NCI-H510A (cell line): ENCODE data around the gene GAPDH.
"Not testable (repeated sequence)": the region's sequence is repeated elsewhere in the genome, so short reads cannot be mapped to it uniquely, and the experiment has no call there.

Experiments
- DNase-seq: peaks from one replicate; lab custom pipeline; 2025; lab: John Stamatoyannopoulos, UW

Gene GAPDH

GRCh38 chr12:6563448-6564050, 29.2 kb downstream of the GAPDH start:
- no peak for DNase-seq

- no peak for DNase-seq
Observed at GRCh38 chr12:6567112-6567670, 32.9 kb downstream of the GAPDH start.

GRCh38 chr12:6569312-6569711, 35.0 kb downstream of the GAPDH start:
- no peak for DNase-seq

GRCh38 chr12:6569786-6570185, 35.5 kb downstream of the GAPDH start:
- DNase-seq = no peak

DNA sequence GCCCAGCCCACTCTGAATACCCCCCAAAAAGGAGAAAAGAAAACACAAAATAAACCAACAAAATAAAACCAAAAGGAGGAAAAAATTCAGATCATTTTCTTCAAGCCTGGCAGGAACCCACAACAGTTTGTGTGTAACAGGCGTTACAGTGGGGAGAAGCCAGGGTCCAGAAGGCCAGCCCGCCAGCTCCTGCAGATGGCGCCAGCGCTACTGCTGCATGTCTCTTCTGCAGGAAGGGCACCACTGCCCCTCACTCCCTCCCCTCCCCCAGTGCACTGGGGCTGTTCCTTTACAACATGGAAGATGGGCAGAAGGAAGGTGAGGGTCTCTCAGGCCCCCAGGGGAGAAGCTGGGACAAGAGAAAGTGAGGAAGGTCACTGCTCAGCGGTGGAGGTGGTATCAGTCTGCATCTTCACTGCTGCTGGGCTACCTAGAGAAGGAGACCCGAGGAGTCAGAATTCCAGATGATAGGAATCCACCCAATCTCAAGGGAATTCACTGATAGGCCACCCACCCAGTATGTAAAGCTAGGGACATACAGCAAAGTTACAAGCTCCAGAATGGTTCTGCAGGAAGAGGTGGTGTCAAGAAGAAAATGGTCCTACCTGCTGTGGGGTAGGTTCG, 36.1 kb downstream of the GAPDH start:
- DNase-seq = peak; percentile 50

- DNase-seq = peak; percentile 10
Observed at GRCh38 chr12:6573001-6573400, 38.7 kb downstream of the GAPDH start.

GRCh38 chr12:6574576-6575295, 40.4 kb downstream of the GAPDH start:
- DNase-seq = no peak

- DNase-seq = no peak
Observed at GRCh38 chr12:6575648-6576047, 41.3 kb downstream of the GAPDH start.

DNA sequence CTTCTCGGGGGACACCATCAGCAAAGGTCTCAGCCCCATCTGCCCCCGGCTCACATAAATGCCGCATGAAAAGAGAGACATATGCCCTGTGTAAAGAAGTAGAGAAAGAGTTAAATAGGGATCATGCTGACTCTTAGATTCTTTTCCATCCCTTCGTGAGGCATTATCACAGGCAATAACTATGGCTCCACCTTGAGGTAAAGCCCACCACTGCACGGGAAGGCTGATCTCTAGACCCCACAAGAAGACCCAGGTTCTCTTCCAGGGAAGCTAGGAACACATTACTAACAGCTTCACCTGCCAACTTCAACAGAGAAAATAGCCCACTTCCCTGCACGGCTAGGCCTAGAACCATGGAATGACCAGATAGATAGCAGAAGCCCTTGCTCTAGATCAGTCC, 47.9 kb downstream of the GAPDH start:
- no peak for DNase-seq

GRCh38 chr12:6582959-6583358, 48.6 kb downstream of the GAPDH start:
- DNase-seq = no peak

DNA sequence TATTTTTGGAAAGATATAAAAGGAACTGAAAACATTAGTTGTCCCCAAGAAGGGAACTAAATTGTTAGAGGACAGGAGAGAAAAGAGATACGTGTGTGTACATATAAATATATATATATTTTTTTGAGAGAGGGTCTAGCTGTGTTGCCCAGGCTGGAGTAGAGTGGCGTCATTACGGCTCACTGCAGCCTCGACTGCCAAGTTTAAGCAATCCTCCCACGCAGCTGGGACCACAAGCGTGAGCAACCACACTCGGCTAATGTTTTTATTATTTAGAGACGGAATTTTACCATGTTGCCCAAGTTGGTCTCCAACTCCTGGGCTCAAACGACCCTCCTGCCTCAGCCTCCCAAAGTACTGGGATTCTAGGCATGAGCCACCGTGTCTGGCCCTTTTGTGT, 50.0 kb downstream of the GAPDH start:
- no peak for DNase-seq

DNA sequence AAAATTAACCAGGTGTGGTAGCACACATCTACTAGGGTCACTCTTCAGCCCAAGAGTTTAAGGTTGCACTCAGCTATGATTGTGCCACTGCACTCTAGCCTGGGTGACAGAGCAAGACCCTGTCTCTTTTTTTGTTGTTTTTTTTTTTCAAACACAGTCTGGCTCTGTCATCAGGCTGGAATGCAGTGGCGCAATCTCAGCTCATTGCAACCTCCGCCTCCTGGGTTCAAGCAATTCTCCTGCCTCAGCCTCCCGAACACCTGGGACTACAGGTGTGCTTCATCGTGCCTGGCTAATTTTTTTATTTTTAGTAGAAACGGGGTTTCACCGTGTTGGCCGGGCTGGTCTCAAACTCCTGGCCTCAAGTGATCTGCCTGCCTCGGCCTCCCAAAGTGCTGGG, 52.3 kb downstream of the GAPDH start:
- DNase-seq = not testable (repeated sequence)
